Inflammatory macrophage treated with lipopolysaccharide for 1 hour (primary cell): Measurements from ENCODE around the gene CACNB2.

ENCODE experiments used
- DNase-seq, 2 donors: peaks; one replicate each; pipeline ENCODE4 v3.0.0-alpha.2; 2020 to 2022

CACNB2 gene

GRCh38 chr10:18469125-18469524 is 328.9 kb downstream of the CACNB2 start:
- DNase-seq, result no peak

- no peak for DNase-seq
Measured at GRCh38 chr10:18472977-18473376, 332.8 kb downstream of the CACNB2 start.

- no peak for DNase-seq
Measured at GRCh38 chr10:18473424-18474117, 333.3 kb downstream of the CACNB2 start.

GRCh38 chr10:18474118-18474455 is 333.9 kb downstream of the CACNB2 start:
- DNase-seq, result no peak

GRCh38 chr10:18476076-18476647 is 335.9 kb downstream of the CACNB2 start:
- DNase-seq, result peak; percentile 0 to 7

GRCh38 chr10:18478354-18478753 is 338.1 kb downstream of the CACNB2 start:
- no peak for DNase-seq

- no peak for DNase-seq
Measured at GRCh38 chr10:18479502-18479901, 339.3 kb downstream of the CACNB2 start.

GRCh38 chr10:18483516-18484186 is 343.4 kb downstream of the CACNB2 start:
- no peak for DNase-seq

- no peak for DNase-seq
Measured at GRCh38 chr10:18486438-18486837, 346.2 kb downstream of the CACNB2 start.

GRCh38 chr10:18490755-18491154 is 350.5 kb downstream of the CACNB2 start:
- no peak for DNase-seq

GRCh38 chr10:18497806-18498369 is 357.7 kb downstream of the CACNB2 start:
- DNase-seq, result no peak

- DNase-seq, result no peak
Measured at GRCh38 chr10:18498998-18499397, 358.8 kb downstream of the CACNB2 start.

- no peak for DNase-seq
Measured at GRCh38 chr10:18500576-18500975, 360.4 kb downstream of the CACNB2 start.

- DNase-seq, result no peak
Measured at GRCh38 chr10:18501198-18501597, 361.0 kb downstream of the CACNB2 start.

GRCh38 chr10:18501629-18502028 is 361.4 kb downstream of the CACNB2 start:
- DNase-seq, result no peak

GRCh38 chr10:18504161-18504560 is 363.9 kb downstream of the CACNB2 start:
- DNase-seq, result no peak

- DNase-seq, result no peak
Measured at GRCh38 chr10:18505456-18506118, 365.4 kb downstream of the CACNB2 start.

GRCh38 chr10:18508587-18508986 is 368.4 kb downstream of the CACNB2 start:
- no peak for DNase-seq

GRCh38 chr10:18514537-18514936 is 374.3 kb downstream of the CACNB2 start:
- DNase-seq, result no peak

GRCh38 chr10:18516851-18517250 is 376.6 kb downstream of the CACNB2 start:
- DNase-seq, result no peak

GRCh38 chr10:18523025-18523424 is 382.8 kb downstream of the CACNB2 start:
- DNase-seq, result no peak

- DNase-seq, result no peak
Measured at GRCh38 chr10:18523858-18524257, 383.6 kb downstream of the CACNB2 start.

- DNase-seq, result no peak
Measured at GRCh38 chr10:18527687-18528086, 387.5 kb downstream of the CACNB2 start.

GRCh38 chr10:18528292-18528691 is 388.1 kb downstream of the CACNB2 start:
- DNase-seq, result no peak
